AG10803 (cell line): ENCODE data around the gene TCERG1L.

Source experiments
- DNase-seq: peaks from one replicate; pipeline ENCODE4 v3.0.0; 2010; ENCODE audit warnings: low read depth
- H3K4me3 ChIP-seq: 2 replicates; pipeline ENCODE4 v1.5.1; 2011; ENCODE audit warnings: mild to moderate bottlenecking, low read length, control low read depth
- CTCF ChIP-seq: conservative IDR thresholded peaks from 2 replicates; pipeline ENCODE4 v1.5.1; 2011; ENCODE audit warnings: mild to moderate bottlenecking, low read length, control low read depth, inconsistent platforms

Gene TCERG1L

DNA sequence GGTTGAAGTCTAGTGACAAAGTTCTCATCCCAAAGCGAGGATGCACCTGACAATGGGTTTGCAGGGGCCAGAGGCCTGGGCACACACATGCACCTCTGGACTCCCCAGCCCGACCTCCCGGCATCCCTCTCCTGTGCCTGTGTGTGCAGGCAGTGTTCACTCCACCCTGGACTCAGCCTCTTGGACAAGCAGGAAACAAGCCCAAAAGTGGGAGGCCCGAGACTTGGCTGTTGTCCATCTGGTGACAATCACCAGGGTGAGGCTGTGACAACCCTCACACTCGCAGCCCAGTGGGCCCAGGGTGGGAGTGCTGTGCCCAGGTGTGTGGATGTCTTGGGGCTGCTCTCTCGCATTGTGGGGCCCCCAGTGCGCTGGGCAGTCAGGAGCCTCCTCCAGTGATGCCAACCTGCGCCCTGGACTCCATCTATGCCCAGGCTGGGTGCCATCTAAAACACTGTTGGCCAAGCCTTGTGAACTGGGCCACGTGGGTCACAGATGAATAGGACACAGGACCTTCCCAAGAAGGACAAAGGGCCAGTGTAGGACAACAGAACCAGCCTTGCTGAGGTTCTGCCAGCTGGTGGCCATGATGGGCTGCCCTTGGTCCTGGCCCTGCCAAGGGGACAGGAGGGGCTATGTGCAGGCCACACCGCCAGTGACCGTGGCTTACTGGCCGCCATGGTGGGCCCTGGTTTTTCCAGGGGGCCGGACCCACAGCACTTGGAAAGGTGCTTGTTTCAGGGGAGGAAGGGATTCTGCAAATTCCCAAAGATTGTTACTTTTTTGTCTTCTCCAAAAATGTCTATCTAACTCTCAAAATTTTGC, 144.3 kb downstream of the TCERG1L start:
- no peak overlapping the region for H3K4me3 ChIP-seq
- TF ChIP-seq CTCF, result no peak
- no peak for DNase-seq

- TF ChIP-seq CTCF, result no peak
- no peak overlapping the region for H3K4me3 ChIP-seq
- no peak for DNase-seq
Observed at GRCh38 chr10:131166486-131166885, 145.0 kb downstream of the TCERG1L start.

DNA sequence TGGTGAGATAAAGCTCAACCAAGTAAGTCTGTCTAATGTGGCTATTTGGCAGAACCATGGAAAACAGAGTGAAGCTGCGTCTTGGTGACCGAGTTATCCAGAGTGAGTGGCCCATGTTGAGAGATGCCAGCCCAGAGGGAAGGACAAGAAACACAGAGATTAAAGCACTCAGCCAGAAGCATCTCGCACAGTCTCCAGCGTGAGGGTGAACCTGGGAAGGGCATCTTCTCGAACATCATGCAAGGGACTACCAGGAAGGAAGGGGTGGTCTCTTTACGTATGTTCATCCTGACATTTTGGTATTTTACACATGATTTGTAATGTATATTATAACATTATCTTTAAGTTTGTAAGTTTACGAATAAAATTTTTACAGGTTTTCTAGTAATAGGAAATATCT, 146.4 kb downstream of the TCERG1L start:
- DNase-seq, result no peak
- TF ChIP-seq CTCF, result no peak
- H3K4me3 ChIP-seq, result no peak overlapping the region

DNA sequence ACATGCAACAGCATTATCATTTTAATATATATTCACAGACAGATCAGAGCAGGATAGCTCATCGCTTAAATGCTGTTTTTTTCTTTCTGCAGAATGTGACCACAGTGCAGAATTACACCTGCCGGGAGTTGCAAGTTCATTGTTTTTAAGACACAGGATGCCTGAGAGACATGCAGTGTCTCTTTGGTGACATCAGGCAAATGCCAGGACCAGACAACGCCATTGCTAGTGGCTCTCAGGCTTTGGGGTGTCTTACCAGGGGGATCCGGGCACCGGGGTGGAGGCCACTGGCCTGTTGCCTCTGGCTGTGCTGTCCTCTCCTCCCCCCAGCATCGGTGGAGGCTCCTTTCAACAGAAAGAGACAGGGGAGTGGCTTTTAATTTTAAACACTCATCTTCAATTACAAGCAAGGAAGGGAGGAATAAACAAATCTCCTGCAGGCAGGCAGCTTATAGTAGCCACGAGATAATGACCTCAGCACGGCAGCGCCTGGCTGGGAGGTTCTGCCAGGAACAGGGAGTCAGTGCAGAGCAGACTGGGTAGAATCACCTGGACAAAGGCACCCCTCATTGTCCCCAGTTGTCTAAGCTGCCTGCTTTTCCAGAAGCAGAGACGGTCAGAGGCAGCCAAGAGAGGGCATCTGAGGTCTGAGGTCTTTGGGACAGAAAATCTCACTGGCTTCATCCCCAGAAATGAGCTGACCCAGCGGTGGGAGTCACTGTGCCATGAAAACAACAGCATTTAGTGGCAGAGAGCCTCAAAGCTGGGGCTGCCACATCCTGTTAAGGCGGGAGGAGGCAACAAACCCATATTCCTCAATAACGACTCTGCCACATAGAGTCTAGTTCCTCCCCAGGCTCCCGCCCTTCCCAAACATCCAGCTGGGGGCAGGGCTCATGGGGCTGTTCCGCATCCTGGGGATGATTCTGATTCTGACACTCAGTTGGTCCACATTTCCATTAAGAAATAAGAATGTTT, 148.4 kb downstream of the TCERG1L start:
- TF ChIP-seq CTCF, result no peak
- DNase-seq, result no peak

DNA sequence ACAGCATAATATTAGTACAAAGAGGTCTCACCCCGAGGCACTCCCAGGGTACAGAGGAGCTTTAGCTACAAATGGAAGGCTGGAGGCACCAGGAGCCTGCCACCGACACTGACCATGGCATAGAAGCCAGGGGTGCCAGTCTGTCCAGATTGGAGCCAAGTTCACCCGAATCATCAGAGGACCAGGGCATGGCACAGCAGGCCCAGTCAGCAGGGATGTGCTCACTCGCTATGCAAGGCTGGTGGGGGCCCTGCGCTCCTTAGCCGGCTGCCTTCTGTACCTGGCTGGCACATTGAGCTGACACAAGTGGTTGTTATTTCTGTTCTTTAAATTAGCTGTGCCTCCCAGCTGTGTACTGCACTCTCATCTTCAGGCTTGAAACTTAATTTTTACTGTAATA, 149.3 kb downstream of the TCERG1L start:
- TF ChIP-seq CTCF, result no peak

More for the DNA sequence above, 148.4 kb downstream of the TCERG1L start:
- no peak overlapping the region for H3K4me3 ChIP-seq

GRCh38 chr10:131161087-131161486, 150.4 kb downstream of the TCERG1L start:
- no peak for TF ChIP-seq CTCF
- no peak for DNase-seq

More for the DNA sequence above, 149.3 kb downstream of the TCERG1L start:
- no peak for DNase-seq
- no peak overlapping the region for H3K4me3 ChIP-seq

More at GRCh38 chr10:131161087-131161486, 150.4 kb downstream of the TCERG1L start:
- H3K4me3 ChIP-seq, result no peak overlapping the region
